Keratinocyte (primary cell): ENCODE results near the gene TBXAS1. TPM values are rescaled to one million over a fixed set of nuclear protein-coding genes. Genes with fewer than 3 reads are reported as not detected.

ENCODE experiments used
- DNase-seq: peaks from one replicate; pipeline ENCODE4 v3.0.0-alpha.2; 2011; ENCODE audit warnings: low read depth, missing footprints, low spot score
- FAIRE-seq: peaks from 2 replicates; lab custom pipeline; 2011; peaks lifted over from hg19 to GRCh38; lab: Jason Lieb, UNC
- H2AFZ ChIP-seq: 2 replicates; pipeline ENCODE4 v1.6.0; 2012; ENCODE audit warnings: low read length, control low read depth, inconsistent platforms; ENCODE audit not compliant: control insufficient read depth
- H3K27ac ChIP-seq: 2 replicates; pipeline ENCODE4 v1.5.1; 2011; ENCODE audit warnings: low read length; ENCODE audit not compliant: control insufficient read depth, insufficient read depth
- H3K27me3 ChIP-seq: 3 replicates; pipeline ENCODE4 v1.6.0; 2011; ENCODE audit warnings: low read length; ENCODE audit not compliant: control insufficient read depth, insufficient read depth; ENCODE audit errors: extremely low read depth
- H3K36me3 ChIP-seq, 2 experiments: 2 replicates in 1 of 2; 3 replicates in 1 of 2; pipeline ENCODE4 v1.5.1; 2011; ENCODE audit warnings: low read length in 2 of 2, mild to moderate bottlenecking in 1 of 2; ENCODE audit not compliant: control insufficient read depth in 2 of 2, insufficient read depth in 2 of 2; ENCODE audit errors: extremely low read depth in 1 of 2
- H3K4me1 ChIP-seq: 3 replicates; pipeline ENCODE4 v1.5.1; 2011; ENCODE audit warnings: low read length; ENCODE audit not compliant: control insufficient read depth, insufficient read depth; ENCODE audit errors: extremely low read depth
- H3K4me2 ChIP-seq: 3 replicates; pipeline ENCODE4 v1.6.0; 2011; ENCODE audit warnings: low read depth, low read length; ENCODE audit not compliant: control insufficient read depth, insufficient read depth; ENCODE audit errors: extremely low read depth
- H3K4me3 ChIP-seq, 3 experiments: fragments of 200-600 bp in 1 of 3; sonication (generic) in 1 of 3; 2 replicates in 2 of 3; 3 replicates in 1 of 3; pipeline ENCODE4 v1.5.1; 2011 to 2016; ENCODE audit warnings: low read length in 3 of 3, mild to moderate bottlenecking in 3 of 3, control low read depth in 2 of 3, inconsistent platforms in 1 of 3, low read depth in 1 of 3, mixed read lengths in 1 of 3, mixed run types in 1 of 3, moderate library complexity in 1 of 3; ENCODE audit not compliant: control insufficient read depth in 2 of 3, insufficient read depth in 2 of 3; ENCODE audit errors: extremely low read depth in 1 of 3
- H3K79me2 ChIP-seq: 2 replicates; pipeline ENCODE4 v1.6.0; 2012; ENCODE audit warnings: low read length; ENCODE audit not compliant: control insufficient read depth, insufficient read depth
- H3K9ac ChIP-seq: 3 replicates; pipeline ENCODE4 v1.6.0; 2011; ENCODE audit warnings: low read length; ENCODE audit not compliant: control insufficient read depth, insufficient read depth; ENCODE audit errors: extremely low read depth
- H3K9me1 ChIP-seq: 3 replicates; pipeline ENCODE4 v1.6.0; 2011; ENCODE audit warnings: low read length; ENCODE audit not compliant: control insufficient read depth, insufficient read depth; ENCODE audit errors: extremely low read depth
- H3K9me3 ChIP-seq: 2 replicates; pipeline ENCODE4 v1.5.1; 2012; ENCODE audit warnings: low read depth, low read length; ENCODE audit not compliant: control insufficient read depth
- H4K20me1 ChIP-seq: 3 replicates; pipeline ENCODE4 v1.6.0; 2011; ENCODE audit warnings: low read length; ENCODE audit not compliant: control insufficient read depth, insufficient read depth; ENCODE audit errors: extremely low read depth
- CTCF ChIP-seq, 3 experiments: IDR thresholded peaks in 1 of 3; conservative IDR thresholded peaks in 1 of 3; optimal IDR thresholded peaks in 1 of 3; 2 replicates in 2 of 3; 3 replicates in 1 of 3; pipeline versions ENCODE3 to v1.5.1; 2011; ENCODE audit warnings: low read length in 3 of 3, mild to moderate bottlenecking in 3 of 3, moderate library complexity in 2 of 3, control low read depth in 1 of 3, inconsistent platforms in 1 of 3; ENCODE audit not compliant: insufficient read depth in 2 of 3; ENCODE audit errors: extremely low read depth in 1 of 3
- EZH2 ChIP-seq: IDR thresholded peaks from one replicate; pipeline ENCODE4 v1.6.1; 2012; ENCODE audit warnings: inconsistent platforms, mild to moderate bottlenecking, low read length, moderate library complexity
- dilution Hi-C: fragments of 300-500 bp; cut with MboI; formaldehyde crosslinking; loops from one replicate; pipeline ENCODE4 v1.7.0; 2020; ENCODE audit warnings: low sequenced_read_pairs; ENCODE audit not compliant: extremely low pct_ligation_motif_present
- polyA plus RNA-seq, 5 experiments: library from polyadenylated mRNA; depleted of rRNA in 3 of 5; stranded (reverse) in 3 of 5; stranded (forward) in 1 of 5; unstranded in 1 of 5; fragments of >200 nt; gene quantifications; 1 replicate in 1 of 5; 2 replicates in 3 of 5; 3 replicates in 1 of 5; pipeline versions ENCODE4 v1.2.1 to v1.2.3, GENCODE V29; 2011 to 2012; ENCODE audit warnings: missing spikeins in 2 of 5, low read depth in 1 of 5, low replicate concordance in 1 of 5

The TBXAS1 gene
- polyA plus RNA-seq, 1 donor (not counting 4 experiments of a cell fraction or from before 2014, with no cell fraction given) = 2.9 TPM

- H2AFZ ChIP-seq = no peak overlapping the region
- H3K27me3 ChIP-seq = no peaks in the 10 kb centered on the region
- no peak overlapping the region for H3K4me2 ChIP-seq
- no peaks in the 10 kb centered on the region for H3K9me3 ChIP-seq
- dilution Hi-C loops = no loop called here
- FAIRE-seq (no peak), DNase-seq (no peak)
- H3K4me1 ChIP-seq = no peaks in the 10 kb centered on the region
- no peaks in the 10 kb centered on the region for H4K20me1 ChIP-seq
- H3K79me2 ChIP-seq = no peaks in the 10 kb centered on the region
- H3K9ac ChIP-seq = no peak overlapping the region
- TF ChIP-seq CTCF (optimal IDR thresholded peaks at IDR 0.05 in 1 of 3, IDR thresholded peaks at IDR 0.05 in 1 of 3, conservative IDR thresholded peaks at IDR 0.05 in 1 of 3; ENCODE audit: extremely low read depth in 1 of 3, insufficient read depth in 2 of 3, low read length in 3 of 3) = no peak
- H3K36me3 ChIP-seq = no peaks in the 10 kb centered on the region
- no peak overlapping the region for H3K4me3 ChIP-seq
- no peaks in the 10 kb centered on the region for H3K9me1 ChIP-seq
- H3K27ac ChIP-seq = no peak overlapping the region
Measured at GRCh38 chr7:139960157-139960556, 131.1 kb downstream of the TBXAS1 start.

GRCh38 chr7:139965942-139966628 lies 137.0 kb downstream of the TBXAS1 start:
- dilution Hi-C loops = no loop called here
- H3K4me1 ChIP-seq = no peaks in the 10 kb centered on the region
- H3K9me3 ChIP-seq = no peaks in the 10 kb centered on the region
- no peak overlapping the region for H2AFZ ChIP-seq
- H3K27me3 ChIP-seq = peaks cover 18% of the 10 kb centered on the region
- no peak overlapping the region for H3K4me3 ChIP-seq
- DNase-seq (no peak), FAIRE-seq (no peak)
- H4K20me1 ChIP-seq = no peaks in the 10 kb centered on the region
- TF ChIP-seq CTCF (optimal IDR thresholded peaks at IDR 0.05 in 1 of 3, IDR thresholded peaks at IDR 0.05 in 1 of 3, conservative IDR thresholded peaks at IDR 0.05 in 1 of 3; ENCODE audit: extremely low read depth in 1 of 3, insufficient read depth in 2 of 3, low read length in 3 of 3) = no peak
- no peak for TF ChIP-seq EZH2
- H3K36me3 ChIP-seq = no peaks in the 10 kb centered on the region
- H3K9me1 ChIP-seq = no peaks in the 10 kb centered on the region
- no peak overlapping the region for H3K27ac ChIP-seq
- H3K4me2 ChIP-seq = no peak overlapping the region
- no peak overlapping the region for H3K9ac ChIP-seq
- no peaks in the 10 kb centered on the region for H3K79me2 ChIP-seq
